NCI-H187 treated with DMSO at 0.1 percent for 48 hours (cell line): ENCODE measurements around the gene ZNF557.

Experiments
- DNase-seq: peaks from one replicate; lab custom pipeline; 2025; lab: John Stamatoyannopoulos, UW

Gene ZNF557

GRCh38 chr19:7125221-7125620 lies 55.7 kb downstream of the ZNF557 start:
- DNase-seq = no peak

- no peak for DNase-seq
These were observed 56.6 kb downstream of the ZNF557 start for GRCh38 chr19:7126132-7126531.

GRCh38 chr19:7130043-7130442 lies 60.5 kb downstream of the ZNF557 start:
- no peak for DNase-seq

GRCh38 chr19:7132054-7132453 lies 62.6 kb downstream of the ZNF557 start:
- no peak for DNase-seq

- no peak for DNase-seq
These were observed 67.6 kb downstream of the ZNF557 start for GRCh38 chr19:7137120-7137519.
